Naive thymus-derived CD8-positive, alpha-beta T cell (primary cell): ENCODE data around the gene ATG7. TPM values are rescaled to one million over a fixed set of nuclear protein-coding genes. Genes with fewer than 3 reads are reported as not detected.
"Not testable (repeated sequence)": the region's sequence is repeated elsewhere in the genome, so short reads cannot be mapped to it uniquely, and the experiment has no call there.

ENCODE experiments used
- ATAC-seq, 2 donors: fragments of 150-1000 bp; cut with Tn5 transposase in 1 of 2; sonication (Bioruptor Pico), chemical (Tn5 transposase) in 1 of 2; 1 replicate in 1 of 2; 2 replicates in 1 of 2; pipeline ENCODE4 v1.10.0; 2021; ENCODE audit warnings: mild to moderate bottlenecking in 2 of 2, moderate library complexity in 2 of 2
- POLR2A ChIA-PET: fragments of 350-600 bp; sonication (Branson Sonifier 250); formaldehyde crosslinking; loops from one replicate; lab custom pipeline; 2021; ENCODE audit warnings: antibody characterized with exemption; lab: Charles Lee
- DNase-seq, 10 donors: peaks; one replicate each; pipeline versions ENCODE4 v3.0.0 to v3.0.0-alpha.2; 2020 to 2022
- H3K27ac Mint-ChIP-seq, 10 donors: one replicate each; pipeline ENCODE4 v1.8.0; 2020 to 2022; ENCODE audit warnings: mild to moderate bottlenecking in 10 of 10, mixed read lengths in 10 of 10, moderate library complexity in 4 of 10, inconsistent platforms in 1 of 10
- H3K27me3 Mint-ChIP-seq, 5 donors: one replicate each; pipeline ENCODE4 v1.8.0; 2021 to 2022; ENCODE audit warnings: mixed read lengths in 5 of 5
- H3K36me3 Mint-ChIP-seq, 3 donors: one replicate each; pipeline ENCODE4 v1.8.0; 2020 to 2022; ENCODE audit warnings: mixed read lengths in 3 of 3, mild to moderate bottlenecking in 2 of 3, inconsistent platforms in 1 of 3
- H3K4me1 Mint-ChIP-seq, 4 donors: one replicate each; pipeline ENCODE4 v1.8.0; 2021 to 2022; ENCODE audit warnings: mixed read lengths in 4 of 4
- H3K4me3 Mint-ChIP-seq, 10 donors: one replicate each; pipeline ENCODE4 v1.8.0; 2020 to 2022; ENCODE audit warnings: mild to moderate bottlenecking in 10 of 10, mixed read lengths in 10 of 10, moderate library complexity in 6 of 10, inconsistent platforms in 1 of 10
- H3K9me3 Mint-ChIP-seq, 9 donors: one replicate each; pipeline ENCODE4 v1.8.0; 2020 to 2022; ENCODE audit warnings: mixed read lengths in 9 of 9, mild to moderate bottlenecking in 3 of 9, inconsistent platforms in 1 of 9, moderate library complexity in 1 of 9
- polyA plus RNA-seq, 3 donors: library from polyadenylated mRNA; unstranded; fragments of 300-500 nt; fragmentation: Illumina TruSeq; gene quantifications; one replicate each; pipeline ENCODE4 v1.2.3, GENCODE V29; 2021
- total RNA-seq, 8 experiments: library from RNA in 2 of 8; stranded (reverse) in 2 of 8; gene quantifications; one replicate each; pipeline ENCODE4 v1.2.3 and lab custom pipeline; 2021 to 2026

The ATG7 gene
- total and polyA plus RNA-seq, 5 experiments from 2014 or later, result 6.0 to 28.7 (median 15.3) TPM

GRCh38 chr3:11513817-11514135 is 241.6 kb downstream of the ATG7 start:
- H3K4me3 Mint-ChIP-seq, result no peak overlapping the region
- ATAC-seq (no peak), DNase-seq (no peak)
- POLR2A ChIA-PET, result no interaction called here
- no peaks in the 10 kb centered on the region for H3K9me3 Mint-ChIP-seq
- H3K27me3 Mint-ChIP-seq, result no peaks in the 10 kb centered on the region
- peaks cover 0 to 14% (median 4%) of the 10 kb centered on the region in 3 donors for H3K36me3 Mint-ChIP-seq
- peak overlapping the region in 1 of 10 donors; percentile 9 for H3K27ac Mint-ChIP-seq
- H3K4me1 Mint-ChIP-seq, result peaks cover 2 to 16% (median 5%) of the 10 kb centered on the region in 4 donors

GRCh38 chr3:11514191-11514821 is 242.1 kb downstream of the ATG7 start:
- POLR2A ChIA-PET, result no interaction called here
- peaks cover 0 to 14% (median 4%) of the 10 kb centered on the region in 3 donors for H3K36me3 Mint-ChIP-seq
- ATAC-seq, result no peak
- H3K27ac Mint-ChIP-seq, result peak overlapping the region in 1 of 10 donors; percentile 9
- H3K4me1 Mint-ChIP-seq, result peaks cover 2 to 16% (median 5%) of the 10 kb centered on the region in 4 donors
- H3K27me3 Mint-ChIP-seq, result no peaks in the 10 kb centered on the region
- H3K4me3 Mint-ChIP-seq, result no peak overlapping the region
- no peak for DNase-seq
- no peaks in the 10 kb centered on the region for H3K9me3 Mint-ChIP-seq

GRCh38 chr3:11517601-11518000 is 245.4 kb downstream of the ATG7 start:
- H3K27ac Mint-ChIP-seq, result peak overlapping the region in 2 of 10 donors; percentile 29 to 32
- no peaks in the 10 kb centered on the region for H3K9me3 Mint-ChIP-seq
- no peak for ATAC-seq

GRCh38 chr3:11521167-11521566 is 249.0 kb downstream of the ATG7 start:
- no peaks in the 10 kb centered on the region for H3K9me3 Mint-ChIP-seq
- POLR2A ChIA-PET, result interaction anchor here (0.7 kb wide), 1 partner anchor 119 kb away, joined by 3 read pairs; no protein-coding TSS in a partner anchor
- ATAC-seq, result no peak
- no peak overlapping the region for H3K4me3 Mint-ChIP-seq
- H3K27ac Mint-ChIP-seq, result no peak overlapping the region
- peaks cover 0 to 6% (median 0%) of the 10 kb centered on the region in 3 donors for H3K36me3 Mint-ChIP-seq
- DNase-seq, result no peak
- H3K4me1 Mint-ChIP-seq, result peaks cover 3 to 26% (median 9%) of the 10 kb centered on the region in 4 donors
- no peaks in the 10 kb centered on the region for H3K27me3 Mint-ChIP-seq

More at GRCh38 chr3:11517601-11518000, 245.4 kb downstream of the ATG7 start:
- peaks cover 0 to 10% (median 0%) of the 10 kb centered on the region in 3 donors for H3K36me3 Mint-ChIP-seq
- DNase-seq, result no peak
- H3K4me1 Mint-ChIP-seq, result peaks cover 0 to 17% (median 8%) of the 10 kb centered on the region in 4 donors
- H3K4me3 Mint-ChIP-seq, result no peak overlapping the region
- POLR2A ChIA-PET, result no interaction called here
- H3K27me3 Mint-ChIP-seq, result no peaks in the 10 kb centered on the region

GRCh38 chr3:11522398-11522715 is 250.2 kb downstream of the ATG7 start:
- peaks cover 0 to 3% (median 0%) of the 10 kb centered on the region in 9 donors for H3K9me3 Mint-ChIP-seq
- peak overlapping the region in 1 of 10 donors; percentile 22 for H3K27ac Mint-ChIP-seq
- ATAC-seq (no peak), DNase-seq (no peak)
- H3K36me3 Mint-ChIP-seq, result peaks cover 2 to 13% (median 3%) of the 10 kb centered on the region in 3 donors
- no peaks in the 10 kb centered on the region for H3K27me3 Mint-ChIP-seq
- no peak overlapping the region for H3K4me3 Mint-ChIP-seq
- peaks cover 3 to 26% (median 9%) of the 10 kb centered on the region in 4 donors for H3K4me1 Mint-ChIP-seq
- POLR2A ChIA-PET, result no interaction called here

- H3K4me1 Mint-ChIP-seq, result peaks cover 3 to 26% (median 7%) of the 10 kb centered on the region in 4 donors
- peak overlapping the region in 4 of 10 donors; percentile 3 to 89 (median 34) for H3K27ac Mint-ChIP-seq
- POLR2A ChIA-PET, result no interaction called here
- H3K27me3 Mint-ChIP-seq, result no peaks in the 10 kb centered on the region
- ATAC-seq (no peak), DNase-seq (no peak)
- no peak overlapping the region for H3K4me3 Mint-ChIP-seq
- peaks cover 0 to 3% (median 0%) of the 10 kb centered on the region in 9 donors for H3K9me3 Mint-ChIP-seq
- H3K36me3 Mint-ChIP-seq, result peaks cover 4 to 13% (median 6%) of the 10 kb centered on the region in 3 donors
Measured at GRCh38 chr3:11522953-11523571, 250.9 kb downstream of the ATG7 start.

- H3K4me3 Mint-ChIP-seq, result no peak overlapping the region
- peaks cover 0 to 3% (median 0%) of the 10 kb centered on the region in 9 donors for H3K9me3 Mint-ChIP-seq
- H3K27ac Mint-ChIP-seq, result peak overlapping the region in 5 of 10 donors; percentile 3 to 89 (median 33)
- no peak for DNase-seq
- peaks cover 3 to 26% (median 8%) of the 10 kb centered on the region in 4 donors for H3K4me1 Mint-ChIP-seq
- POLR2A ChIA-PET, result no interaction called here
- peaks cover 4 to 13% (median 8%) of the 10 kb centered on the region in 3 donors for H3K36me3 Mint-ChIP-seq
- H3K27me3 Mint-ChIP-seq, result no peaks in the 10 kb centered on the region
- no peak for ATAC-seq
Measured at GRCh38 chr3:11523572-11524101, 251.4 kb downstream of the ATG7 start.

GRCh38 chr3:11526121-11526520 is 253.9 kb downstream of the ATG7 start:
- peaks cover 4 to 13% (median 8%) of the 10 kb centered on the region in 3 donors for H3K36me3 Mint-ChIP-seq
- H3K4me3 Mint-ChIP-seq, H3K27ac Mint-ChIP-seq, POLR2A ChIA-PET, H3K27me3 Mint-ChIP-seq, H3K9me3 Mint-ChIP-seq, ATAC-seq, DNase-seq: not testable (repeated sequence)
- H3K4me1 Mint-ChIP-seq, result peaks cover 3 to 18% (median 6%) of the 10 kb centered on the region in 4 donors

GRCh38 chr3:11529281-11529680 is 257.1 kb downstream of the ATG7 start:
- Mint-ChIP-seq H3K36me3 (peaks cover 4 to 9% (median 8%) of the 10 kb centered on the region in 3 donors), H3K4me3 (no peak overlapping the region), H3K27ac (no peak overlapping the region), H3K4me1 (peaks cover 0 to 6% (median under 1%) of the 10 kb centered on the region in 4 donors), H3K27me3 (no peaks in the 10 kb centered on the region), H3K9me3 (peaks cover 0 to 3% (median 0%) of the 10 kb centered on the region in 9 donors)
- no peak for DNase-seq
- ATAC-seq, result no peak
- POLR2A ChIA-PET, result no interaction called here

GRCh38 chr3:11530153-11530721 is 258.0 kb downstream of the ATG7 start:
- DNase-seq (no peak), ATAC-seq (no peak)
- H3K9me3 Mint-ChIP-seq, result peaks cover 0 to 3% (median 0%) of the 10 kb centered on the region in 9 donors
- POLR2A ChIA-PET, result no interaction called here
- H3K27me3 Mint-ChIP-seq, result no peaks in the 10 kb centered on the region
- H3K4me3 Mint-ChIP-seq, result no peak overlapping the region
- peak overlapping the region in 1 of 10 donors; percentile 74 for H3K27ac Mint-ChIP-seq
- peaks cover 4 to 9% (median 8%) of the 10 kb centered on the region in 3 donors for H3K36me3 Mint-ChIP-seq
- peaks cover 0 to 6% (median 0%) of the 10 kb centered on the region in 4 donors for H3K4me1 Mint-ChIP-seq

- POLR2A ChIA-PET, result no interaction called here
- ATAC-seq (no peak), DNase-seq (no peak)
- peak overlapping the region in 1 of 10 donors; percentile 46 for H3K27ac Mint-ChIP-seq
- no peaks in the 10 kb centered on the region for H3K9me3 Mint-ChIP-seq
- no peak overlapping the region for H3K4me3 Mint-ChIP-seq
- no peaks in the 10 kb centered on the region for H3K27me3 Mint-ChIP-seq
- peaks cover 0 to 10% (median 1%) of the 10 kb centered on the region in 4 donors for H3K4me1 Mint-ChIP-seq
- peaks cover 0 to 3% (median 0%) of the 10 kb centered on the region in 3 donors for H3K36me3 Mint-ChIP-seq
Measured at GRCh38 chr3:11532931-11533391, 260.8 kb downstream of the ATG7 start.

- POLR2A ChIA-PET, result no interaction called here
- peaks cover 0 to 8% (median 1%) of the 10 kb centered on the region in 4 donors for H3K4me1 Mint-ChIP-seq
- H3K36me3 Mint-ChIP-seq, result no peaks in the 10 kb centered on the region
- no peak for ATAC-seq
- H3K4me3 Mint-ChIP-seq, result no peak overlapping the region
- no peaks in the 10 kb centered on the region for H3K9me3 Mint-ChIP-seq
- H3K27me3 Mint-ChIP-seq, result no peaks in the 10 kb centered on the region
- no peak for DNase-seq
- H3K27ac Mint-ChIP-seq, result peak overlapping the region in 1 of 10 donors; percentile 31
Measured at GRCh38 chr3:11534011-11534792, 262.0 kb downstream of the ATG7 start.
